IMR-90 (cell line): ENCODE results near the gene MICALL2.

Source experiments
- FOS ChIP-seq: fragments of 150-350 bp; IDR thresholded peaks from 2 replicates; pipeline ENCODE4 v1.6.1; 2016; ENCODE audit warnings: low read depth, low read length
- TF ChIP-seq, protein P1 (sequence below): conservative IDR thresholded peaks from 2 replicates; pipeline ENCODE4 v1.5.1; 2012; ENCODE audit warnings: mild to moderate bottlenecking, low read depth, low read length, improper control_type of control experiment

DNA sequence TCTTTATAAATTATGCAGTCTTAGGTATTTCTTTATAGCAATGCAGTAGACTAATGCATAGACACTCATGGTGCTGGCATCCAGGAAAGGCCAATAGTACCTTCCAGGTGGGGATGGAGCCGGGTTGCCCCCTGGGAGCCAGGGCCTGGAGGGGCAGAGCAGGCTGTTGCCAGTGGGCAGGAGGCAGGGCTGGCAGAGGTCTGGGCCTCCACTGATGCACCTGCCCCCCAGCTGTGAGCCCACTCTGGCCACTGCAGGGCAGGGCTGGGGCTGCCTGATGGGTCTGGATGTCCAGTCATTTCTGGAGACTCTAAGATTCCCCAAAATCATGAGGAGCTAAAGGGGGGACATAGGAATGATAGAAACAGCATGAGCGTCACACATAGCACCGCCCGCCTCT, 66.7 kb downstream of the MICALL2 start:
- TF ChIP-seq, protein P1, sequence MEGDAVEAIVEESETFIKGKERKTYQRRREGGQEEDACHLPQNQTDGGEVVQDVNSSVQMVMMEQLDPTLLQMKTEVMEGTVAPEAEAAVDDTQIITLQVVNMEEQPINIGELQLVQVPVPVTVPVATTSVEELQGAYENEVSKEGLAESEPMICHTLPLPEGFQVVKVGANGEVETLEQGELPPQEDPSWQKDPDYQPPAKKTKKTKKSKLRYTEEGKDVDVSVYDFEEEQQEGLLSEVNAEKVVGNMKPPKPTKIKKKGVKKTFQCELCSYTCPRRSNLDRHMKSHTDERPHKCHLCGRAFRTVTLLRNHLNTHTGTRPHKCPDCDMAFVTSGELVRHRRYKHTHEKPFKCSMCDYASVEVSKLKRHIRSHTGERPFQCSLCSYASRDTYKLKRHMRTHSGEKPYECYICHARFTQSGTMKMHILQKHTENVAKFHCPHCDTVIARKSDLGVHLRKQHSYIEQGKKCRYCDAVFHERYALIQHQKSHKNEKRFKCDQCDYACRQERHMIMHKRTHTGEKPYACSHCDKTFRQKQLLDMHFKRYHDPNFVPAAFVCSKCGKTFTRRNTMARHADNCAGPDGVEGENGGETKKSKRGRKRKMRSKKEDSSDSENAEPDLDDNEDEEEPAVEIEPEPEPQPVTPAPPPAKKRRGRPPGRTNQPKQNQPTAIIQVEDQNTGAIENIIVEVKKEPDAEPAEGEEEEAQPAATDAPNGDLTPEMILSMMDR, result no peak
- TF ChIP-seq FOS, result no peak
